Activated naive CD8-positive, alpha-beta T cell treated with anti-CD3 and anti-CD28 coated beads for 36 hours (primary cell): ENCODE data around the gene TMEM50B. TPM values are rescaled to one million over a fixed set of nuclear protein-coding genes. Genes with fewer than 3 reads are reported as not detected.

Experiments
- DNase-seq: peaks from one replicate; pipeline ENCODE4 v3.0.0; 2021
- H3K27ac Mint-ChIP-seq: one replicate; pipeline ENCODE4 v1.8.0; 2022; ENCODE audit warnings: mild to moderate bottlenecking, moderate library complexity, mixed read lengths
- H3K27me3 Mint-ChIP-seq: one replicate; pipeline ENCODE4 v1.8.0; 2022; ENCODE audit warnings: mild to moderate bottlenecking, mixed read lengths
- H3K36me3 Mint-ChIP-seq: one replicate; pipeline ENCODE4 v1.8.0; 2021; ENCODE audit warnings: mild to moderate bottlenecking, mixed read lengths
- H3K4me1 Mint-ChIP-seq: one replicate; pipeline ENCODE4 v1.8.0; 2021; ENCODE audit warnings: mixed read lengths
- H3K4me3 Mint-ChIP-seq: one replicate; pipeline ENCODE4 v1.8.0; 2022; ENCODE audit warnings: mild to moderate bottlenecking, moderate library complexity, mixed read lengths
- H3K9me3 Mint-ChIP-seq: one replicate; pipeline ENCODE4 v1.8.0; 2022; ENCODE audit warnings: mixed read lengths
- total RNA-seq, 2 experiments: library from RNA; stranded (reverse); gene quantifications; one replicate each; pipeline ENCODE4 v1.2.3, GENCODE V29; 2021

The TMEM50B gene
- total RNA-seq, 2 experiments from 2014 or later, result 14.6 to 15.7 TPM

DNA sequence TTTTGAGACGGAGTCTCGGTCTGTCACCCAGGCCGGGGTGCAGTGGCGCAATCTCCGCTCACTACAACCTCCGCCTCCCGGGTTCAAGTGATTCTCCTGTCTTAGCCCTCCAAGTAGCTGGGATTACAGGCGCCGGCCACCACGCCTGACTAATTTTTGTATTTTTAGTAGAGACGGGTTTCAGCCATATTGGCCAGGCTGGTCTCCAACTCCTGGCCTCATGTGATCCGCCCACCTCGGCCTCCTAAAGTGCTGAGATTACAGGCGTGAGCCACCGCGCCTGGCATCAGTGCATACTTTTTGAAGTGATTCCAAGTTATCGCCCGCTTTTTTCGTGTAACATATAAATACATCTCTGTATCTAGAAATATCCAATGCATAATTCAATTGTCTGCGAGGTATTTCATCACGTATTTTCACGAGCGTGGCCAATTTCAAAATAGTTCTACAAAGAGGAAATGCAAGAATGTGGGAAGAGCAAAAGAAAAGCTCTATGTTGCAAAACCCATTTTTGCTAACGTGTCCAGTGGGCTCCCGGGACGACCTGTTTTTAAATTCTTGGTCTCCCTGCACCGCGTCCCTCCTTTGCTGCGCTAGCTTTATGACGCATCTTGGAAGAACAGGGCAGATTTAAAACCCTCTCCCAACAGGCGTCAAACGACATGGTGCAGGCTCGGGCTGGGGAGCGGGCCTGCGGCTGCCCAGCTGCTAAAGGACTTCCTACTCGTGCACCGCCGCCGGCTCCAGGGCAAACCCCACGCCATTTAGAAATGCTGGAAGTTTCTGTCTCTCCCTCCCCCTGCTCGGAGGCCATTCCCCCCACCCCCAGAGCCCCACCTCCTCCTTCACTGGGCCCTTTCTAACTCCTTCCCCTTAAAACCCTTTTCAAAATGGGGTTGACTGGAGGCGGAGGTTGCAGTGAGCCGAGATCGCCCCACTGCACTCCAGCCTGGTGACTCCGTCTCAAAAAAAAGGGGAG is 77.5 kb downstream of the TMEM50B start:
- Mint-ChIP-seq H3K27me3 (peaks cover 11% of the 10 kb centered on the region), H3K4me1 (peaks cover 38% of the 10 kb centered on the region), H3K36me3 (peaks cover 5% of the 10 kb centered on the region), H3K27ac (peak overlapping the region; percentile 73), H3K4me3 (peak overlapping the region; percentile 67), H3K9me3 (no peaks in the 10 kb centered on the region)
- no peak for DNase-seq

GRCh38 chr21:33401630-33401992 is 78.2 kb downstream of the TMEM50B start:
- Mint-ChIP-seq H3K27me3 (peaks cover 11% of the 10 kb centered on the region), H3K36me3 (peaks cover 5% of the 10 kb centered on the region), H3K4me1 (peaks cover 32% of the 10 kb centered on the region), H3K9me3 (no peaks in the 10 kb centered on the region), H3K4me3 (no peak overlapping the region), H3K27ac (no peak overlapping the region)
- DNase-seq, result no peak

Other genes with a start within 250 kb of the TMEM50B start
- 10 to 100 TPM; 25.3 to 25.9 TPM for gene IL10RB, start 213.6 kb downstream of the TMEM50B start, total RNA-seq
- gene IFNAR1, start 155.0 kb downstream of the TMEM50B start, total RNA-seq, result 10 to 100 TPM; 32.3 to 34.7 TPM
- gene IFNGR2, start 76.6 kb downstream of the TMEM50B start, total RNA-seq, result 1 to 10 TPM; 5.6 to 5.7 TPM
- under 1 TPM; 0.23 to 0.58 TPM for gene DNAJC28, start 11.7 kb upstream of the TMEM50B start, total RNA-seq
- gene GART, start 62.1 kb upstream of the TMEM50B start, total RNA-seq, result 100 to 1,000 TPM; 259 to 265 TPM
- gene SON, start 63.1 kb upstream of the TMEM50B start, total RNA-seq, result 100 to 1,000 TPM; 283 to 328 TPM
- 10 to 100 TPM; 38.7 to 41.9 TPM for gene DONSON, start 108.7 kb upstream of the TMEM50B start, total RNA-seq
- gene CRYZL1, start 161.8 kb upstream of the TMEM50B start, total RNA-seq, result 10 to 100 TPM; 22.7 to 29.6 TPM
- 1 to 10 TPM; 3.6 to 6.6 TPM for gene ITSN1, start 162.5 kb upstream of the TMEM50B start, total RNA-seq